Vagina (tissue), 2 donors: ENCODE results near the gene NEUROD2. TPM values are rescaled to one million over a fixed set of nuclear protein-coding genes. Genes with fewer than 3 reads are reported as not detected.

Source experiments
- DNase-seq, 2 donors: peaks; one replicate each; pipeline ENCODE4 v3.0.0-alpha.2; 2017; ENCODE audit errors: extremely low spot score in 2 of 2
- H3K27ac ChIP-seq: fragments of 200-600 bp; sonication (generic); one replicate; pipeline ENCODE4 v1.5.1; 2019
- H3K27me3 ChIP-seq: fragments of 200-600 bp; sonication (generic); one replicate; pipeline ENCODE4 v1.5.1; 2019
- H3K36me3 ChIP-seq, 2 donors: fragments of 200-600 bp; sonication (generic); one replicate each; pipeline ENCODE4 v1.5.1; 2017 to 2019
- H3K4me1 ChIP-seq: fragments of 200-600 bp; sonication (generic); one replicate; pipeline ENCODE4 v1.5.1; 2019
- H3K4me3 ChIP-seq, 2 donors: fragments of 200-600 bp; sonication (generic); 1 replicate in 1 of 2; 2 replicates in 1 of 2; pipeline ENCODE4 v1.5.1; 2016 to 2019
- H3K9me3 ChIP-seq: fragments of 200-600 bp; sonication (generic); one replicate; pipeline ENCODE4 v1.5.1; 2019
- CTCF ChIP-seq, 3 experiments: fragments of 450-650 bp in 2 of 3; fragments of 200-600 bp in 1 of 3; sonication (generic) in 1 of 3; IDR thresholded peaks; one replicate each; pipeline ENCODE4 v1.5.1; 2017 to 2019; ENCODE audit warnings: antibody characterized with exemption in 3 of 3, mild to moderate bottlenecking in 2 of 3, moderate library complexity in 2 of 3
- POLR2A ChIP-seq, 2 donors: fragments of 450-650 bp; IDR thresholded peaks; one replicate each; pipeline ENCODE4 v1.6.1; 2017; ENCODE audit warnings: antibody characterized with exemption in 2 of 2, mild to moderate bottlenecking in 2 of 2, moderate library complexity in 2 of 2
- POLR2AphosphoS5 ChIP-seq, 2 donors: sonication (generic); formaldehyde crosslinking; IDR thresholded peaks; one replicate each; pipeline ENCODE4 v1.9.0; 2017; ENCODE audit warnings: antibody characterized with exemption in 2 of 2, mild to moderate bottlenecking in 2 of 2, low read depth in 1 of 2; ENCODE audit not compliant: insufficient read depth in 1 of 2
- intact Hi-C: fragments of 100-400 bp; cut with DNase I; formaldehyde crosslinking; loops from one replicate; pipeline ENCODE4 v1.15.1; 2023
- total RNA-seq: library from RNA; depleted of rRNA; stranded (reverse); fragments of >200 nt; gene quantifications from one replicate; pipeline ENCODE4 v1.2.3, GENCODE V29; 2016

Gene NEUROD2
- total RNA-seq, 1 donor from 2014 or later = not detected

GRCh38 chr17:39555368-39555767 lies 52.4 kb downstream of the NEUROD2 start:
- peaks cover 0 to 44% of the 10 kb centered on the region in 2 donors for H3K36me3 ChIP-seq
- intact Hi-C loops = no loop called here
- no peak overlapping the region for H3K27ac ChIP-seq
- H3K4me3 ChIP-seq = no peak overlapping the region
- DNase-seq = no peak
- no peaks in the 10 kb centered on the region for H3K9me3 ChIP-seq
- H3K4me1 ChIP-seq = no peaks in the 10 kb centered on the region
- H3K27me3 ChIP-seq = no peaks in the 10 kb centered on the region
- no peak for TF ChIP-seq CTCF (IDR thresholded peaks at IDR 0.05)
- no peak for TF ChIP-seq POLR2AphosphoS5 (IDR thresholded peaks at IDR 0.05; ENCODE audit: insufficient read depth in 1 of 2, low read depth in 1 of 2)
- no peak for TF ChIP-seq POLR2A (IDR thresholded peaks at IDR 0.05)

Other genes with a start within 250 kb of the NEUROD2 start
- 15.7 TPM for gene FBXL20, start 206.3 kb downstream of the NEUROD2 start, total RNA-seq
- gene MED1, start 156.7 kb downstream of the NEUROD2 start, total RNA-seq = 23.1 TPM
- 36.8 TPM for gene CDK12, start 146.4 kb downstream of the NEUROD2 start, total RNA-seq
- 9.3 TPM for gene PPP1R1B, start 19.0 kb upstream of the NEUROD2 start, total RNA-seq
- 148 TPM for gene STARD3, start 29.2 kb upstream of the NEUROD2 start, total RNA-seq
- 0.49 TPM for gene TCAP, start 57.4 kb upstream of the NEUROD2 start, total RNA-seq
- 5.6 TPM for gene PNMT, start 60.5 kb upstream of the NEUROD2 start, total RNA-seq
- gene PGAP3, start 80.1 kb upstream of the NEUROD2 start, total RNA-seq = 17.7 TPM
- 52.1 TPM for gene ERBB2, start 92.1 kb upstream of the NEUROD2 start, total RNA-seq
- 74.2 TPM for gene MIEN1, start 122.6 kb upstream of the NEUROD2 start, total RNA-seq
- gene GRB7, start 130.0 kb upstream of the NEUROD2 start, total RNA-seq = 23.6 TPM